BLaER1 treated with 17β-estradiol and CSF1 and Interleukin-3, amounts not matched to agents 10 nM and 100 nM (cell line): ENCODE results near the gene MYO5B.
A peak's percentile ranks its signal among the peaks of the same experiment; 100 is the strongest.

Experiments
- H3K27ac ChIP-seq, 11 experiments: shearing (Covaris generic); formaldehyde crosslinking; 2 replicates each; pipeline ENCODE4 v1.8.1; 2022
- H3K27me3 ChIP-seq, 11 experiments: shearing (Covaris generic); formaldehyde crosslinking; 2 replicates each; pipeline ENCODE4 v1.8.1; 2022
- H3K36me3 ChIP-seq, 11 experiments: shearing (Covaris generic); formaldehyde crosslinking; 2 replicates each; pipeline ENCODE4 v1.8.1; 2022
- H3K4me1 ChIP-seq, 10 experiments: shearing (Covaris generic); formaldehyde crosslinking; 2 replicates each; pipeline ENCODE4 v1.8.1; 2022
- H3K4me2 ChIP-seq, 11 experiments: shearing (Covaris generic); formaldehyde crosslinking; 2 replicates each; pipeline ENCODE4 v1.8.1; 2022
- H3K4me3 ChIP-seq, 10 experiments: shearing (Covaris generic); formaldehyde crosslinking; 2 replicates each; pipeline ENCODE4 v1.8.1; 2022
- H3K9ac ChIP-seq, 11 experiments: shearing (Covaris generic); formaldehyde crosslinking; 2 replicates each; pipeline ENCODE4 v1.8.1; 2022
- H3K9me3 ChIP-seq, 11 experiments: shearing (Covaris generic); formaldehyde crosslinking; replicated peaks in 1 of 11; 2 replicates each; pipeline ENCODE4 v1.8.1; 2022
- H4K20me1 ChIP-seq, 11 experiments: shearing (Covaris generic); formaldehyde crosslinking; 2 replicates each; pipeline ENCODE4 v1.8.1; 2022
- Cebpa-rat ChIP-seq, 11 experiments: shearing (Covaris generic); IDR thresholded peaks; 2 replicates each; pipeline ENCODE4 v1.8.1; 2022

Gene MYO5B

DNA sequence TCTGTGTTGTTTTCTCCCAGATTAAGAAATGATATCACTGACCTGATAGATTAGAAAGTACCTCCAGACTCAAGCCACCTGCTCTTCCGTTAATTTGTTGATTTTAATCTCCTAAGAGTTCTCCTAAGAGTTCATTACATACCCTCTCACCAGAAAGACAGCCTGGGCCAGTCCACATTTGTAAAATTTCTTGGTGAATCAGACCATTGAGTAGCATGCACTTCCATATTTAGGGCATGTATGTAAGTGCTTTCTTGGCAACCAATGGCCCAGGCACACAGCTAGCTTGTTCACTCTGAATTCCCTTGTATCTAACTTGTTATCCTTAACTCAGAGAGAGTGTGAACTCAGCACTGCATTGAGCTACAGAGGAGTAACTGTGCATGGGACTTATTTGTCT lies 223.5 kb downstream of the MYO5B start:
- Histone ChIP-seq H4K20me1 (no peaks in the 10 kb centered on the region), H3K36me3 (no peaks in the 10 kb centered on the region), H3K9ac (no peak overlapping the region), H3K4me1 (peaks cover 0 to 13% (median 9%) of the 10 kb centered on the region in 10 experiments; a peak in 13 of 20 replicates), H3K4me3 (no peak overlapping the region), H3K9me3 (no peaks in the 10 kb centered on the region), H3K27ac (no peak overlapping the region), H3K4me2 (no peak overlapping the region), H3K27me3 (no peaks in the 10 kb centered on the region)
- no peak for TF ChIP-seq Cebpa-rat (IDR thresholded peaks at IDR 0.05)

DNA sequence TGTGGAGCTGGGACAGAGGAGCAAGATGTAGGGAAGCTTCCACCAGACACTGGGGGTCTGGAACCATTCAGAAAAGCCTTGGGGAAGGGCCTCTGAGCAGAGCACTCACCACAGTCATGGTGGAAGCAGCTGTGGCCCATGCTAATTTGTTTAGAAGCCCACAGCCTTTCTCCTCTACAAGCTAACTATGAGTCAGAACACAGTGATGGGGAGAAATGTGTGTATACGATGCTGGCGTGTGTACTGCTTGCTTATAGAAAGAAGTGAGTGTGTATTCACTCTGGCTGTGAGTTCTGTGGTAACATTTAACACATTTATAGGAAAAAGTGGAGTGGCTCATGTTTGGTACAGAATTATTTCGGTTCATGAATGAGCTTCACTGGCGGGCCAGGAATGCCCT lies 224.6 kb downstream of the MYO5B start:
- H3K9ac ChIP-seq: no peak overlapping the region
- no peak overlapping the region for H3K27ac ChIP-seq
- H3K36me3 ChIP-seq: no peaks in the 10 kb centered on the region
- H3K4me2 ChIP-seq: no peak overlapping the region
- no peak for TF ChIP-seq Cebpa-rat (IDR thresholded peaks at IDR 0.05)
- H3K4me3 ChIP-seq: no peak overlapping the region
- no peaks in the 10 kb centered on the region for H3K9me3 ChIP-seq
- no peaks in the 10 kb centered on the region for H4K20me1 ChIP-seq
- H3K4me1 ChIP-seq: peaks cover 0 to 16% (median 8%) of the 10 kb centered on the region in 10 experiments; a peak in 11 of 20 replicates
- no peaks in the 10 kb centered on the region for H3K27me3 ChIP-seq

GRCh38 chr18:49968644-49969309 lies 226.2 kb downstream of the MYO5B start:
- H3K4me1 ChIP-seq: peaks cover 0 to 16% (median 8%) of the 10 kb centered on the region in 10 experiments; a peak in 11 of 20 replicates
- H3K27ac ChIP-seq: no peak overlapping the region
- TF ChIP-seq Cebpa-rat (IDR thresholded peaks at IDR 0.05): no peak
- H3K36me3 ChIP-seq: no peaks in the 10 kb centered on the region
- no peaks in the 10 kb centered on the region for H3K9me3 ChIP-seq
- H3K27me3 ChIP-seq: no peaks in the 10 kb centered on the region
- no peak overlapping the region for H3K9ac ChIP-seq
- no peak overlapping the region for H3K4me2 ChIP-seq
- H4K20me1 ChIP-seq: no peaks in the 10 kb centered on the region
- H3K4me3 ChIP-seq: no peak overlapping the region

- TF ChIP-seq Cebpa-rat (IDR thresholded peaks at IDR 0.05): no peak
- no peaks in the 10 kb centered on the region for H3K9me3 ChIP-seq
- no peaks in the 10 kb centered on the region for H3K36me3 ChIP-seq
- no peak overlapping the region for H3K4me3 ChIP-seq
- no peak overlapping the region for H3K27ac ChIP-seq
- H3K4me1 ChIP-seq: peaks cover 0 to 16% (median 8%) of the 10 kb centered on the region in 10 experiments; a peak in 11 of 20 replicates
- H3K4me2 ChIP-seq: peak overlapping the region in 8 of 11 experiments; percentile 0 to 51 (median 35); a peak in 10 of 22 replicates
- H4K20me1 ChIP-seq: no peaks in the 10 kb centered on the region
- H3K27me3 ChIP-seq: no peaks in the 10 kb centered on the region
- H3K9ac ChIP-seq: no peak overlapping the region
These were observed 227.2 kb downstream of the MYO5B start for GRCh38 chr18:49967636-49968313.

- no peaks in the 10 kb centered on the region for H4K20me1 ChIP-seq
- TF ChIP-seq Cebpa-rat (IDR thresholded peaks at IDR 0.05): no peak
- no peaks in the 10 kb centered on the region for H3K36me3 ChIP-seq
- no peak overlapping the region for H3K4me3 ChIP-seq
- H3K9ac ChIP-seq: no peak overlapping the region
- no peak overlapping the region for H3K27ac ChIP-seq
- H3K27me3 ChIP-seq: no peaks in the 10 kb centered on the region
- H3K4me2 ChIP-seq: peak overlapping the region in 1 of 11 experiments; percentile 51; a peak in 1 of 22 replicates
- H3K9me3 ChIP-seq: no peaks in the 10 kb centered on the region
- H3K4me1 ChIP-seq: peaks cover 0 to 16% (median 8%) of the 10 kb centered on the region in 10 experiments; a peak in 11 of 20 replicates
These were observed 227.8 kb downstream of the MYO5B start for GRCh38 chr18:49967171-49967570.

- Histone ChIP-seq H3K4me1 (peaks cover 0 to 16% (median 8%) of the 10 kb centered on the region in 10 experiments; a peak in 11 of 20 replicates), H3K36me3 (no peaks in the 10 kb centered on the region), H4K20me1 (no peaks in the 10 kb centered on the region), H3K4me3 (no peak overlapping the region), H3K27ac (no peak overlapping the region), H3K27me3 (no peaks in the 10 kb centered on the region), H3K4me2 (peak overlapping the region in 5 of 11 experiments; percentile 6 to 45 (median 10); a peak in 3 of 22 replicates), H3K9me3 (no peaks in the 10 kb centered on the region), H3K9ac (no peak overlapping the region)
- TF ChIP-seq Cebpa-rat (IDR thresholded peaks at IDR 0.05): no peak
These were observed 228.9 kb downstream of the MYO5B start for GRCh38 chr18:49966090-49966489.

DNA sequence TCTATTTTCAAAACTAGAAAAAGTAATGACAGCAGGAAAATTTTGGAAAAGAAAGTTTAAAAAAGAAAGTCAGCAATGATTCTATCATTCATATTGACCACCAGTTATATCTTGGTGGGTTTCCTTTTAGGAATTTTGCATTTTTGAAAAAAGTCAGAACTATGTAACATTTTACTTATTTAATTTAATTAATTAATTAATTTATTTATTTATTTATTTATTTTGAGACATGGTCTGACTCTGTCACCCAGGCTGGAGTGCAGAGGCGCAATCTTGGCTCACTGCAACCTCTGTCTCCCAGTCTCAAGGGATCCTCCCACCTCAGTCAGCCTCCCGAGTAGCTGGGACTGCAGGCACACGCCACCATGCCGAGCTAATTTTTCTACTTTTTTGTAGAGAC lies 231.7 kb downstream of the MYO5B start:
- no peak overlapping the region for H3K27ac ChIP-seq
- no peak for TF ChIP-seq Cebpa-rat (IDR thresholded peaks at IDR 0.05)
- no peaks in the 10 kb centered on the region for H3K27me3 ChIP-seq
- H3K9ac ChIP-seq: no peak overlapping the region
- no peaks in the 10 kb centered on the region for H4K20me1 ChIP-seq
- no peak overlapping the region for H3K4me2 ChIP-seq
- H3K4me1 ChIP-seq: peaks cover 8 to 31% (median 16%) of the 10 kb centered on the region in 10 experiments; a peak in 17 of 20 replicates
- no peak overlapping the region for H3K4me3 ChIP-seq
- no peaks in the 10 kb centered on the region for H3K9me3 ChIP-seq
- H3K36me3 ChIP-seq: no peaks in the 10 kb centered on the region

GRCh38 chr18:49961271-49961670 lies 233.7 kb downstream of the MYO5B start:
- no peak for TF ChIP-seq Cebpa-rat (IDR thresholded peaks at IDR 0.05)
- no peak overlapping the region for H3K4me2 ChIP-seq

GRCh38 chr18:49960376-49960775 lies 234.6 kb downstream of the MYO5B start:
- TF ChIP-seq Cebpa-rat (IDR thresholded peaks at IDR 0.05): no peak
- no peak overlapping the region for H3K27ac ChIP-seq

More at GRCh38 chr18:49961271-49961670, 233.7 kb downstream of the MYO5B start:
- H3K4me3 ChIP-seq: no peak overlapping the region
- H3K27ac ChIP-seq: no peak overlapping the region
- H4K20me1 ChIP-seq: no peaks in the 10 kb centered on the region
- no peaks in the 10 kb centered on the region for H3K36me3 ChIP-seq
- H3K27me3 ChIP-seq: no peaks in the 10 kb centered on the region
- peaks cover 0 to 20% (median 13%) of the 10 kb centered on the region in 10 experiments; a peak in 12 of 20 replicates for H3K4me1 ChIP-seq
- no peak overlapping the region for H3K9ac ChIP-seq
- H3K9me3 ChIP-seq: no peaks in the 10 kb centered on the region

More at GRCh38 chr18:49960376-49960775, 234.6 kb downstream of the MYO5B start:
- Histone ChIP-seq H3K4me1 (peaks cover 0 to 18% (median 10%) of the 10 kb centered on the region in 10 experiments; a peak in 11 of 20 replicates), H4K20me1 (no peaks in the 10 kb centered on the region), H3K4me2 (no peak overlapping the region), H3K9ac (no peak overlapping the region), H3K36me3 (no peaks in the 10 kb centered on the region), H3K4me3 (no peak overlapping the region), H3K27me3 (no peaks in the 10 kb centered on the region), H3K9me3 (no peaks in the 10 kb centered on the region)
